Liver (tissue), 9 donors: ENCODE measurements around the gene CAMK1D. TPM values are rescaled to one million over a fixed set of nuclear protein-coding genes. Genes with fewer than 3 reads are reported as not detected.

Experiments used
- DNase-seq: peaks from one replicate; pipeline ENCODE4 v3.0.0-alpha.2; 2017; ENCODE audit warnings: low spot score
- H3K27ac ChIP-seq, 2 donors: one replicate each; pipeline ENCODE4 v1.7.0; 2013; ENCODE audit warnings: inconsistent platforms in 2 of 2, low read length in 2 of 2, control low read depth in 1 of 2, low read depth in 1 of 2, mild to moderate bottlenecking in 1 of 2
- H3K27me3 ChIP-seq, 4 donors: one replicate each; pipeline versions ENCODE4 v1.6.1 to v1.7.0; 2013; ENCODE audit warnings: low read length in 3 of 4, inconsistent platforms in 1 of 4, mild to moderate bottlenecking in 1 of 4, moderate library complexity in 1 of 4; ENCODE audit not compliant: control insufficient read depth in 4 of 4, insufficient read depth in 4 of 4
- H3K36me3 ChIP-seq, 4 donors: one replicate each; pipeline versions ENCODE4 v1.6.1 to v1.7.0; 2013; ENCODE audit warnings: low read length in 3 of 4, mild to moderate bottlenecking in 3 of 4, low read depth in 1 of 4, moderate library complexity in 1 of 4; ENCODE audit not compliant: control insufficient read depth in 4 of 4, insufficient read depth in 3 of 4
- H3K4me1 ChIP-seq, 4 donors: one replicate each; pipeline versions ENCODE4 v1.6.1 to v1.7.0; 2013; ENCODE audit warnings: low read length in 3 of 4, mild to moderate bottlenecking in 3 of 4, moderate library complexity in 1 of 4; ENCODE audit not compliant: control insufficient read depth in 4 of 4, insufficient read depth in 4 of 4
- H3K4me3 ChIP-seq, 3 donors: one replicate each; pipeline versions ENCODE4 v1.6.1 to v1.7.0; 2013; ENCODE audit warnings: low read length in 3 of 3, control low read depth in 1 of 3, low read depth in 1 of 3, mild to moderate bottlenecking in 1 of 3
- H3K9ac ChIP-seq, 2 donors: one replicate each; pipeline ENCODE4 v1.7.0; 2013; ENCODE audit warnings: low read length in 2 of 2, mild to moderate bottlenecking in 2 of 2, moderate library complexity in 2 of 2, control low read depth in 1 of 2, low read depth in 1 of 2
- H3K9me3 ChIP-seq, 4 donors: one replicate each; pipeline versions ENCODE4 v1.6.1 to v1.7.0; 2013; ENCODE audit warnings: low read length in 3 of 4; ENCODE audit not compliant: control insufficient read depth in 4 of 4
- EGR1 ChIP-seq, 2 donors: IDR thresholded peaks; 2 replicates each; pipeline ENCODE4 v1.6.1; 2016 to 2018; ENCODE audit warnings: antibody characterized with exemption in 2 of 2, low read depth in 2 of 2
- FOXA1 ChIP-seq: IDR thresholded peaks from 2 replicates; pipeline ENCODE4 v1.6.1; 2016; ENCODE audit warnings: antibody characterized with exemption
- GABPA ChIP-seq, 2 donors: IDR thresholded peaks in 1 of 2; conservative IDR thresholded peaks in 1 of 2; 2 replicates each; pipeline ENCODE4 v1.6.1; 2016; ENCODE audit warnings: antibody characterized with exemption in 2 of 2, mild to moderate bottlenecking in 1 of 2, moderate library complexity in 1 of 2
- HNF4A ChIP-seq, 2 donors: conservative IDR thresholded peaks; 2 replicates each; pipeline ENCODE4 v1.6.1; 2016; ENCODE audit warnings: antibody characterized with exemption in 2 of 2, mild to moderate bottlenecking in 2 of 2
- HNF4G ChIP-seq: IDR thresholded peaks from 2 replicates; pipeline ENCODE4 v1.6.1; 2016; ENCODE audit warnings: antibody characterized with exemption
- JUND ChIP-seq, 2 donors: IDR thresholded peaks; 2 replicates each; pipeline ENCODE4 v1.6.1; 2016; ENCODE audit warnings: antibody characterized with exemption in 2 of 2
- SP1 ChIP-seq: IDR thresholded peaks from 2 replicates; pipeline ENCODE4 v1.6.1; 2018; ENCODE audit warnings: antibody characterized with exemption, mild to moderate bottlenecking
- YY1 ChIP-seq: IDR thresholded peaks from 2 replicates; pipeline ENCODE4 v1.6.1; 2016; ENCODE audit warnings: antibody characterized with exemption, mild to moderate bottlenecking
- WGBS: extraction: QIAGEN DNeasy Blood & Tissue Kit; methylation state at CpG from one replicate; pipeline ENCODE4 v1.1.7; 2013; 5-methylcytosine and 5-hydroxymethylcytosine counted together
- polyA plus RNA-seq, 2 donors: library from polyadenylated mRNA; stranded (reverse) in 1 of 2; unstranded in 1 of 2; fragments of 200-250 nt in 1 of 2; fragments of >200 nt in 1 of 2; fragmentation: Nextera tagmentation in 1 of 2; extraction: Ambion mirVana in 1 of 2; gene quantifications; one replicate each; pipeline versions ENCODE4 v1.2.1 to v1.2.3, GENCODE V29; 2013 to 2015
- total RNA-seq, 2 donors: library from RNA; depleted of rRNA; stranded (reverse); fragments of >200 nt; gene quantifications; one replicate each; pipeline ENCODE4 v1.2.3, GENCODE V29; 2014
- TF ChIP-seq, protein P1 (sequence below): IDR thresholded peaks from 2 replicates; pipeline ENCODE4 v1.6.1; 2016; ENCODE audit warnings: antibody characterized with exemption
- TF ChIP-seq, protein P2 (sequence below): IDR thresholded peaks from 2 replicates; pipeline ENCODE4 v1.6.1; 2016; ENCODE audit warnings: antibody characterized with exemption
- TF ChIP-seq, protein P3 (sequence below): IDR thresholded peaks from 2 replicates; pipeline ENCODE4 v1.6.1; 2016; ENCODE audit warnings: antibody characterized with exemption, mild to moderate bottlenecking
- TF ChIP-seq, protein P4 (sequence below): fragments of 150-350 bp; IDR thresholded peaks from 2 replicates; pipeline ENCODE4 v1.5.1; 2017; ENCODE audit warnings: improper control_type of control experiment, low read depth, low read length; ENCODE audit not compliant: missing input control
- TF ChIP-seq, protein P5 (sequence below): IDR thresholded peaks from 2 replicates; pipeline ENCODE4 v1.6.1; 2016; ENCODE audit warnings: antibody characterized with exemption
- donor health status: healthy.
- donor health status: healthy.
- donor health status: healthy.
- donor health status: healthy.
- donor health status: healthy.

CAMK1D gene
- total and polyA plus RNA-seq, 4 donors: 2.7 to 10.1 (median 4.2) TPM

DNA sequence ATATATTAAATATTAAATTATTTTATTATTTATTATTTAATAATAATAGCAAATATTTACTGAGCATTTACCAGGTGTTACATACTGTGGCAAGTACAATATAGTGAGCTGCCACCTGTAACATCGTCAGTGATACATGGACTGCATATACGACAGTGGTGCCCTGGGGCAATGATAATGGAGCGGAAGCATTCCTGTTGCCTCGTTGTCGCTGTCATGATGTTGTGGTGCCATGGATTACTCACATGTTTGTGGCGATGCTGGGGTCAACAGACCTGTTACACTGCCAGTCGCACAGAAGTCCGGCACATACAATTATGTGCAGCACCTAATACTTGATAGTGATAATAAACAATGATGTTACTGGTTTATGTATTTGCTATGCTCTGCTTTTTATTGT lies 20.6 kb downstream of the CAMK1D start:
- H3K27ac ChIP-seq: no peak overlapping the region
- no peaks in the 10 kb centered on the region for H3K27me3 ChIP-seq
- H3K4me3 ChIP-seq: no peak overlapping the region
- TF ChIP-seq HNF4A (conservative IDR thresholded peaks at IDR 0.05): no peak
- TF ChIP-seq SP1: no peak
- TF ChIP-seq, protein P1, sequence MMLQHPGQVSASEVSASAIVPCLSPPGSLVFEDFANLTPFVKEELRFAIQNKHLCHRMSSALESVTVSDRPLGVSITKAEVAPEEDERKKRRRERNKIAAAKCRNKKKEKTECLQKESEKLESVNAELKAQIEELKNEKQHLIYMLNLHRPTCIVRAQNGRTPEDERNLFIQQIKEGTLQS: no peak
- TF ChIP-seq, protein P2, sequence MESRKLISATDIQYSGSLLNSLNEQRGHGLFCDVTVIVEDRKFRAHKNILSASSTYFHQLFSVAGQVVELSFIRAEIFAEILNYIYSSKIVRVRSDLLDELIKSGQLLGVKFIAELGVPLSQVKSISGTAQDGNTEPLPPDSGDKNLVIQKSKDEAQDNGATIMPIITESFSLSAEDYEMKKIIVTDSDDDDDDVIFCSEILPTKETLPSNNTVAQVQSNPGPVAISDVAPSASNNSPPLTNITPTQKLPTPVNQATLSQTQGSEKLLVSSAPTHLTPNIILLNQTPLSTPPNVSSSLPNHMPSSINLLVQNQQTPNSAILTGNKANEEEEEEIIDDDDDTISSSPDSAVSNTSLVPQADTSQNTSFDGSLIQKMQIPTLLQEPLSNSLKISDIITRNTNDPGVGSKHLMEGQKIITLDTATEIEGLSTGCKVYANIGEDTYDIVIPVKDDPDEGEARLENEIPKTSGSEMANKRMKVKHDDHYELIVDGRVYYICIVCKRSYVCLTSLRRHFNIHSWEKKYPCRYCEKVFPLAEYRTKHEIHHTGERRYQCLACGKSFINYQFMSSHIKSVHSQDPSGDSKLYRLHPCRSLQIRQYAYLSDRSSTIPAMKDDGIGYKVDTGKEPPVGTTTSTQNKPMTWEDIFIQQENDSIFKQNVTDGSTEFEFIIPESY: no peak
- TF ChIP-seq, protein P3, sequence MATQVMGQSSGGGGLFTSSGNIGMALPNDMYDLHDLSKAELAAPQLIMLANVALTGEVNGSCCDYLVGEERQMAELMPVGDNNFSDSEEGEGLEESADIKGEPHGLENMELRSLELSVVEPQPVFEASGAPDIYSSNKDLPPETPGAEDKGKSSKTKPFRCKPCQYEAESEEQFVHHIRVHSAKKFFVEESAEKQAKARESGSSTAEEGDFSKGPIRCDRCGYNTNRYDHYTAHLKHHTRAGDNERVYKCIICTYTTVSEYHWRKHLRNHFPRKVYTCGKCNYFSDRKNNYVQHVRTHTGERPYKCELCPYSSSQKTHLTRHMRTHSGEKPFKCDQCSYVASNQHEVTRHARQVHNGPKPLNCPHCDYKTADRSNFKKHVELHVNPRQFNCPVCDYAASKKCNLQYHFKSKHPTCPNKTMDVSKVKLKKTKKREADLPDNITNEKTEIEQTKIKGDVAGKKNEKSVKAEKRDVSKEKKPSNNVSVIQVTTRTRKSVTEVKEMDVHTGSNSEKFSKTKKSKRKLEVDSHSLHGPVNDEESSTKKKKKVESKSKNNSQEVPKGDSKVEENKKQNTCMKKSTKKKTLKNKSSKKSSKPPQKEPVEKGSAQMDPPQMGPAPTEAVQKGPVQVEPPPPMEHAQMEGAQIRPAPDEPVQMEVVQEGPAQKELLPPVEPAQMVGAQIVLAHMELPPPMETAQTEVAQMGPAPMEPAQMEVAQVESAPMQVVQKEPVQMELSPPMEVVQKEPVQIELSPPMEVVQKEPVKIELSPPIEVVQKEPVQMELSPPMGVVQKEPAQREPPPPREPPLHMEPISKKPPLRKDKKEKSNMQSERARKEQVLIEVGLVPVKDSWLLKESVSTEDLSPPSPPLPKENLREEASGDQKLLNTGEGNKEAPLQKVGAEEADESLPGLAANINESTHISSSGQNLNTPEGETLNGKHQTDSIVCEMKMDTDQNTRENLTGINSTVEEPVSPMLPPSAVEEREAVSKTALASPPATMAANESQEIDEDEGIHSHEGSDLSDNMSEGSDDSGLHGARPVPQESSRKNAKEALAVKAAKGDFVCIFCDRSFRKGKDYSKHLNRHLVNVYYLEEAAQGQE: no peak
- TF ChIP-seq, protein P4, sequence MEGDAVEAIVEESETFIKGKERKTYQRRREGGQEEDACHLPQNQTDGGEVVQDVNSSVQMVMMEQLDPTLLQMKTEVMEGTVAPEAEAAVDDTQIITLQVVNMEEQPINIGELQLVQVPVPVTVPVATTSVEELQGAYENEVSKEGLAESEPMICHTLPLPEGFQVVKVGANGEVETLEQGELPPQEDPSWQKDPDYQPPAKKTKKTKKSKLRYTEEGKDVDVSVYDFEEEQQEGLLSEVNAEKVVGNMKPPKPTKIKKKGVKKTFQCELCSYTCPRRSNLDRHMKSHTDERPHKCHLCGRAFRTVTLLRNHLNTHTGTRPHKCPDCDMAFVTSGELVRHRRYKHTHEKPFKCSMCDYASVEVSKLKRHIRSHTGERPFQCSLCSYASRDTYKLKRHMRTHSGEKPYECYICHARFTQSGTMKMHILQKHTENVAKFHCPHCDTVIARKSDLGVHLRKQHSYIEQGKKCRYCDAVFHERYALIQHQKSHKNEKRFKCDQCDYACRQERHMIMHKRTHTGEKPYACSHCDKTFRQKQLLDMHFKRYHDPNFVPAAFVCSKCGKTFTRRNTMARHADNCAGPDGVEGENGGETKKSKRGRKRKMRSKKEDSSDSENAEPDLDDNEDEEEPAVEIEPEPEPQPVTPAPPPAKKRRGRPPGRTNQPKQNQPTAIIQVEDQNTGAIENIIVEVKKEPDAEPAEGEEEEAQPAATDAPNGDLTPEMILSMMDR: no peak
- no peak for TF ChIP-seq EGR1 (IDR thresholded peaks at IDR 0.05; ENCODE audit: low read depth in 2 of 2)
- TF ChIP-seq JUND (IDR thresholded peaks at IDR 0.05): no peak
- TF ChIP-seq GABPA (IDR thresholded peaks at IDR 0.05 in 1 of 2, conservative IDR thresholded peaks at IDR 0.05 in 1 of 2): no peak
- no peak for TF ChIP-seq HNF4G
- TF ChIP-seq, protein P5, sequence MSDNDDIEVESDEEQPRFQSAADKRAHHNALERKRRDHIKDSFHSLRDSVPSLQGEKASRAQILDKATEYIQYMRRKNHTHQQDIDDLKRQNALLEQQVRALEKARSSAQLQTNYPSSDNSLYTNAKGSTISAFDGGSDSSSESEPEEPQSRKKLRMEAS: no peak
- TF ChIP-seq YY1: no peak
- WGBS: 97% methylated on average over 8 of the region's 8 CpGs
- H3K4me1 ChIP-seq: peaks cover 4 to 10% (median 8%) of the 10 kb centered on the region in 4 donors
- H3K36me3 ChIP-seq: no peaks in the 10 kb centered on the region
- H3K9me3 ChIP-seq: no peaks in the 10 kb centered on the region
- no peak for DNase-seq
- no peak overlapping the region for H3K9ac ChIP-seq

DNA sequence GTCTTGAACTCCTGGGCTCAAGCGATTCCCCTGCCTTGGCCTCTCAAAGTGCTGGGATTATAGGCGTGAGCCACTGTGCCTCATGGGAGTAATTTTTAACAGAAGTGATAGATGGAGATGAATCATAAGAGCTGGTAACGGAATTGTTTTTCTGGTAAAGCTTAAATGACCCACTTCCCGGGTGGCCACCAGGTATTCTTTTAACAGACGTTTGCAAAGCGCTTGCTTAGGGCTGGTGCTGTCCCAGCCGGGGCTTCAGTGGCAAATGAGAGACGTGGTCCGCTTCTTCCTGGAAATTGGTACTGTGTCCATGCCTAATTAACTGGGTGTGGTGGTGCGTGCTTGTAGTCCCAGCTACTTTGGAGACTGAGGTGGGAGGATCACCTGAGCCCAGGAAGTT lies 23.5 kb downstream of the CAMK1D start:
- no peak overlapping the region for H3K9ac ChIP-seq
- no peaks in the 10 kb centered on the region for H3K27me3 ChIP-seq
- no peak overlapping the region for H3K4me3 ChIP-seq
- WGBS: 90% methylated on average over 10 of the region's 10 CpGs
- no peaks in the 10 kb centered on the region for H3K9me3 ChIP-seq
- no peak for DNase-seq
- H3K36me3 ChIP-seq: no peaks in the 10 kb centered on the region
- no peak overlapping the region for H3K27ac ChIP-seq
- peaks cover 0 to 2% (median 0%) of the 10 kb centered on the region in 4 donors for H3K4me1 ChIP-seq
- TF ChIP-seq, protein P4: no peak
- TF ChIP-seq, protein P2: no peak
- TF ChIP-seq GABPA (IDR thresholded peaks at IDR 0.05 in 1 of 2, conservative IDR thresholded peaks at IDR 0.05 in 1 of 2) (no peak), FOXA1 (no peak), HNF4G (no peak), HNF4A (conservative IDR thresholded peaks at IDR 0.05) (no peak), EGR1 (IDR thresholded peaks at IDR 0.05; ENCODE audit: low read depth in 2 of 2) (no peak)
- TF ChIP-seq, protein P3: no peak
- TF ChIP-seq, protein P5: no peak
